ENCODE measurements around the gene MRPS18A.

- TF ChIP-seq CTCF (IDR thresholded peaks at IDR 0.05 in 4 of 5, conservative IDR thresholded peaks at IDR 0.05 in 1 of 5): no peak
- TF ChIP-seq POLR2A (IDR thresholded peaks at IDR 0.05): no peak
Measured at GRCh38 chr6:43679057-43679456, 8.5 kb downstream of the MRPS18A start.
